ENCODE data around the gene RARRES2. TPM values are rescaled to one million over a fixed set of nuclear protein-coding genes. Genes with fewer than 3 reads are reported as not detected.

RARRES2 gene
- total RNA-seq, 6 donors from 2014 or later, result 54.2 to 303 (median 160) TPM

- DNase-seq (no peak), ATAC-seq (ENCODE audit: low FRiP score in 2 of 2) (no peak)
- 27 to 35% methylated on average over 3 of the region's 3 CpGs for WGBS, 2 donors
- Histone ChIP-seq H3K27me3 (no peaks in the 10 kb centered on the region), H3K4me3 (no peak overlapping the region), H3K27ac (peak overlapping the region in 3 of 4 donors; percentile 16 to 97 (median 94)), H3K9me3 (no peaks in the 10 kb centered on the region), H3K4me1 (peaks cover 18 to 45% (median 24%) of the 10 kb centered on the region in 4 donors), H3K36me3 (peaks cover 1 to 23% (median 18%) of the 10 kb centered on the region in 4 donors)
- TF ChIP-seq EP300 (IDR thresholded peaks at IDR 0.05), result no peak
- TF ChIP-seq POLR2A (IDR thresholded peaks at IDR 0.05), result no peak
- TF ChIP-seq, protein P1, sequence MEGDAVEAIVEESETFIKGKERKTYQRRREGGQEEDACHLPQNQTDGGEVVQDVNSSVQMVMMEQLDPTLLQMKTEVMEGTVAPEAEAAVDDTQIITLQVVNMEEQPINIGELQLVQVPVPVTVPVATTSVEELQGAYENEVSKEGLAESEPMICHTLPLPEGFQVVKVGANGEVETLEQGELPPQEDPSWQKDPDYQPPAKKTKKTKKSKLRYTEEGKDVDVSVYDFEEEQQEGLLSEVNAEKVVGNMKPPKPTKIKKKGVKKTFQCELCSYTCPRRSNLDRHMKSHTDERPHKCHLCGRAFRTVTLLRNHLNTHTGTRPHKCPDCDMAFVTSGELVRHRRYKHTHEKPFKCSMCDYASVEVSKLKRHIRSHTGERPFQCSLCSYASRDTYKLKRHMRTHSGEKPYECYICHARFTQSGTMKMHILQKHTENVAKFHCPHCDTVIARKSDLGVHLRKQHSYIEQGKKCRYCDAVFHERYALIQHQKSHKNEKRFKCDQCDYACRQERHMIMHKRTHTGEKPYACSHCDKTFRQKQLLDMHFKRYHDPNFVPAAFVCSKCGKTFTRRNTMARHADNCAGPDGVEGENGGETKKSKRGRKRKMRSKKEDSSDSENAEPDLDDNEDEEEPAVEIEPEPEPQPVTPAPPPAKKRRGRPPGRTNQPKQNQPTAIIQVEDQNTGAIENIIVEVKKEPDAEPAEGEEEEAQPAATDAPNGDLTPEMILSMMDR (IDR thresholded peaks at IDR 0.05), result no peak
- no peak for TF ChIP-seq POLR2AphosphoS5 (IDR thresholded peaks at IDR 0.05)
These were observed 35.8 kb upstream of the RARRES2 start for GRCh38 chr7:150377196-150377595.

DNA sequence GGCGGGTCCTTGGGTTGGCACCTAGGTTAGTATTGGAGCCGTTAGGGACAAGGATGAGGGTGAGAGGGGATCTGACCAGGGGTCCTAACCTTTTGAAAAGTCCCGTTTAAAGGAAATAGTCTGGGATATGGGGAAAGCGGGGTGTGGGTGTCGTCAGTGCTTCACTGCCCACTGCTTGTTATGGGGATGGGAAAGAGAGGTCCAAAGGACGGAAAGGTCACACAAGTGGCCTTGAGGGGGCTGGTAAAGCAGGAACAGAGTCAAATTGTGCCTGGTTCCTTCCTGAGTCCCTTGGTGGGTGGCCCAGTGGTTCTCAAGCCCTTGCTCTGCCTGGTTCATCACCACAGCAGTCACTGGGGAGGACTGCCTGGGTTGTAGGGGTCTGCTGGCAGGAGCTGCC is 35.1 kb upstream of the RARRES2 start:
- peaks cover 18 to 45% (median 24%) of the 10 kb centered on the region in 4 donors for H3K4me1 ChIP-seq

DNA sequence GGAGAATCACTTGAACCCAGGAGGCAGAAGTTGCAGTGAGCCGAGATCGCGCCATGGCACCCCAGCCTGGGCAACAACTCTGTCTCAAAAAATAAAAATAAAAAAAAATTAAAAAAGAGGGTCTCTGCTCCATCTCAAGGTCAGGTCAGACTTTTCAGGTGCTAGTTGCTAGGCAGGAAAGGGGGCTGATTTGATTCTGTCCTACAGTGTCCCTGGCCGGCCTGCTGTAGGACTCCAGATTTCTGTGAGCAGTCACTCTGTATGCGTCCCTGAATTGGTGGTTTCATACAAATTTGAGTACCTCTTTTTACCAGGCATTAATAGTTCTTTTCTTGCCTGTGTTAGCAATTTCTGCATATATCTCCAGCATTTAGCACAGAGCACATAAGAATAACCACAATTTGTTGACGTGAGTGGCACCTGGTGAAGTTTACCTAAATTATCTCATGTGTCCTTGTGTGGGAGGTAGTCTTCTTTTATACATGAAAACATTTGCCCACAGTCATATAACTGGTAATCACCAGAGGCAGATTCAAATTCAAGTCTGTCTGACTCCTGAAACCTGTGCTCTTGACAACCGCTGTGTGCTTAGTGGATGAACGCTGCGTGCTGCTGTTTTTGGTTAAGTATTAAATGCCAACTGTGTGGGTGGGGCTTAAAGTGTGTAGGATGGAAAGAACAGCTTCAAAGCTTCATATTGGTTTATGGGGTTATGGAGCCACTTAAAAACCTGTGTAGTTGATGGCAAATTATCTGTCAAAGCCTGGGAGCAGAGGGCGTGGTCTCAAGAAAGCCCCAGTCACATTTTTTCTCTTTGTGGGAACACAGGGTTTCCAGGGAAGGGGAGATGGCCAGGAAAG is 34.5 kb upstream of the RARRES2 start:
- Histone ChIP-seq H3K27me3 (no peaks in the 10 kb centered on the region), H3K27ac (peak overlapping the region in 1 of 4 donors; percentile 32), H3K36me3 (peaks cover 6 to 36% (median 31%) of the 10 kb centered on the region in 4 donors), H3K9me3 (no peaks in the 10 kb centered on the region), H3K4me3 (no peak overlapping the region), H3K4me1 (peaks cover 18 to 50% (median 24%) of the 10 kb centered on the region in 4 donors)
- TF ChIP-seq, protein P1 (IDR thresholded peaks at IDR 0.05), result no peak
- TF ChIP-seq POLR2A (IDR thresholded peaks at IDR 0.05) (no peak), POLR2AphosphoS5 (IDR thresholded peaks at IDR 0.05) (no peak), EP300 (IDR thresholded peaks at IDR 0.05) (no peak)
- no peak for DNase-seq
- no peak for ATAC-seq (ENCODE audit: low FRiP score in 2 of 2)
- 82 to 84% methylated on average over 10 of the region's 10 CpGs for WGBS, 2 donors

More for the DNA sequence above, 35.1 kb upstream of the RARRES2 start:
- Histone ChIP-seq H3K36me3 (peaks cover 6 to 29% (median 24%) of the 10 kb centered on the region in 4 donors), H3K4me3 (no peak overlapping the region), H3K27ac (peak overlapping the region in 2 of 4 donors; percentile 32 to 97), H3K27me3 (no peaks in the 10 kb centered on the region), H3K9me3 (no peaks in the 10 kb centered on the region)
- no peak for ATAC-seq (ENCODE audit: low FRiP score in 2 of 2)
- 83 to 84% methylated on average over 6 of the region's 6 CpGs for WGBS, 2 donors
- TF ChIP-seq POLR2AphosphoS5 (IDR thresholded peaks at IDR 0.05) (no peak), POLR2A (IDR thresholded peaks at IDR 0.05) (no peak), EP300 (IDR thresholded peaks at IDR 0.05) (no peak)
- TF ChIP-seq, protein P1 (IDR thresholded peaks at IDR 0.05), result no peak
- no peak for DNase-seq

GRCh38 chr7:150374472-150374871 is 33.0 kb upstream of the RARRES2 start:
- peaks cover 23 to 56% (median 29%) of the 10 kb centered on the region in 4 donors for H3K4me1 ChIP-seq
- WGBS, 2 donors, result 94 to 95% methylated on average over 4 to 5 of the region's 5 CpGs
- TF ChIP-seq, protein P1 (IDR thresholded peaks at IDR 0.05), result no peak
- no peak for TF ChIP-seq POLR2A (IDR thresholded peaks at IDR 0.05)
- no peak for TF ChIP-seq EP300 (IDR thresholded peaks at IDR 0.05)
- no peak for TF ChIP-seq POLR2AphosphoS5 (IDR thresholded peaks at IDR 0.05)

More at GRCh38 chr7:150374472-150374871, 33.0 kb upstream of the RARRES2 start:
- H3K27me3 ChIP-seq, result no peaks in the 10 kb centered on the region
- no peaks in the 10 kb centered on the region for H3K9me3 ChIP-seq
- no peak for ATAC-seq (ENCODE audit: low FRiP score in 2 of 2)
- H3K36me3 ChIP-seq, result peaks cover 6 to 41% (median 32%) of the 10 kb centered on the region in 4 donors
- DNase-seq, result no peak
- no peak overlapping the region for H3K4me3 ChIP-seq
- H3K27ac ChIP-seq, result peak overlapping the region in 1 of 4 donors; percentile 19

Measured in upper lobe of left lung (tissue), 6 donors.